Fibroblast of the aortic adventitia (primary cell): Measurements from ENCODE around the gene COX4I2. TPM values are rescaled to one million over a fixed set of nuclear protein-coding genes. Genes with fewer than 3 reads are reported as not detected.

Experiments used
- DNase-seq: peaks from one replicate; pipeline ENCODE4 v3.0.0-alpha.2; 2010; ENCODE audit warnings: low read depth
- H3K4me3 ChIP-seq: 2 replicates; pipeline ENCODE4 v1.5.1; 2011; ENCODE audit warnings: low read depth, mild to moderate bottlenecking, control low read depth, low read length, moderate library complexity
- total RNA-seq: library from RNA; depleted of rRNA; stranded (reverse); fragments of >200 nt; gene quantifications from 2 replicates; pipeline ENCODE4 v1.2.3, GENCODE V29; 2012; ENCODE audit warnings: low replicate concordance
- TF ChIP-seq, protein P1 (sequence below): IDR thresholded peaks from 2 replicates; pipeline ENCODE4 v1.5.1; 2011; ENCODE audit warnings: mild to moderate bottlenecking, low read length, control low read depth, inconsistent platforms; ENCODE audit not compliant: insufficient read depth

The COX4I2 gene
- not detected in 2 replicates for total RNA-seq

DNA sequence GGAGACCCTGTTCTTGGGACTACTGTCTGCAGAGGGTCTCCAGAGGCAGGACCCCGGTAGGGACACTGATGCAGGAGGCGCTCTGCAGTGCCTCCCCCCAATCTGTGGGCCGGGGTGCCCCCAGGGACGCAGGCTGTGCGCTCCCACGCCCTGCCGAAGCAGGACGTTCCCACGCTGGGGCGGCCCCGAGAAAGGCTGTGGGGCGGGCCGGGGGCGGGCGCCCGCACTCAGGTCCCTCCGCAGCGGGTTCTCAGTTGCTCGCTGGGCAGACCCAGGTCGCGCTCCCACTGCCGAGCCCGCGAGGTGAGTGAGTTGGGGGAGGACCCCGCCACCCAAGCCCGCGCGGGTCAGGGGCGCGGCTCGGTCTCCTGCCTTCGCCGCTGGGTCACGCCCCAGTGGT is at the start of gene COX4I2:
Gene COX4I2, plus strand, starts transcription at position 253 of the 400 bp plus-strand sequence. CDS start 1,106 bp downstream, outside the sequence.
- DNase-seq: no peak
- TF ChIP-seq, protein P1, sequence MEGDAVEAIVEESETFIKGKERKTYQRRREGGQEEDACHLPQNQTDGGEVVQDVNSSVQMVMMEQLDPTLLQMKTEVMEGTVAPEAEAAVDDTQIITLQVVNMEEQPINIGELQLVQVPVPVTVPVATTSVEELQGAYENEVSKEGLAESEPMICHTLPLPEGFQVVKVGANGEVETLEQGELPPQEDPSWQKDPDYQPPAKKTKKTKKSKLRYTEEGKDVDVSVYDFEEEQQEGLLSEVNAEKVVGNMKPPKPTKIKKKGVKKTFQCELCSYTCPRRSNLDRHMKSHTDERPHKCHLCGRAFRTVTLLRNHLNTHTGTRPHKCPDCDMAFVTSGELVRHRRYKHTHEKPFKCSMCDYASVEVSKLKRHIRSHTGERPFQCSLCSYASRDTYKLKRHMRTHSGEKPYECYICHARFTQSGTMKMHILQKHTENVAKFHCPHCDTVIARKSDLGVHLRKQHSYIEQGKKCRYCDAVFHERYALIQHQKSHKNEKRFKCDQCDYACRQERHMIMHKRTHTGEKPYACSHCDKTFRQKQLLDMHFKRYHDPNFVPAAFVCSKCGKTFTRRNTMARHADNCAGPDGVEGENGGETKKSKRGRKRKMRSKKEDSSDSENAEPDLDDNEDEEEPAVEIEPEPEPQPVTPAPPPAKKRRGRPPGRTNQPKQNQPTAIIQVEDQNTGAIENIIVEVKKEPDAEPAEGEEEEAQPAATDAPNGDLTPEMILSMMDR: no peak
- no peak within 1 kb of the TSS for H3K4me3 ChIP-seq

DNA sequence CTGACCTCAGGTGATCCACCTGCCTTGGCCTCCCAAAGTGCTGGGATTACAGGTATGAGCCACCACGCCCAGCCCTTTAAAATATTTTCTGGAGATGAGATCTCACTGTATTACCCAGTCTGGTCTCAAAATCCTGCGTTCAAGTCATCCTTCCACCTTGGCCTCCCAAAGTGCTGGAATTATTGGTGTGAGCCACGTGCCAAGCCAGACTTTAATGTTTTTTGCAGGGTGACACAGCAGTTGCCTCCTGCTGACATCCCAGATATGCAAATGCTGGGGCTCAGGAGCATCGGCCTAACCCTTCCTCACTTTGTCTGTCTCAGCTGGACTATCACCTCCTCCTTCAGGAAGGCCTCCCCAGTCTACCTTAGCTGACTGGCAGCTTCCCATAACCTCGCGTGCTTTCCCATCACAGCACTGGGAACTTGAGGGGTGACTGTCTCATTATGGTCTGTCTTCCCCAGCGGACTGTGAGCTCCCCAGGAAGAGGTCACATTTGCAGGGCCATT is 46.9 kb upstream of the COX4I2 start:
- TF ChIP-seq, protein P1: no peak
- H3K4me3 ChIP-seq: no peak overlapping the region
- DNase-seq: no peak

DNA sequence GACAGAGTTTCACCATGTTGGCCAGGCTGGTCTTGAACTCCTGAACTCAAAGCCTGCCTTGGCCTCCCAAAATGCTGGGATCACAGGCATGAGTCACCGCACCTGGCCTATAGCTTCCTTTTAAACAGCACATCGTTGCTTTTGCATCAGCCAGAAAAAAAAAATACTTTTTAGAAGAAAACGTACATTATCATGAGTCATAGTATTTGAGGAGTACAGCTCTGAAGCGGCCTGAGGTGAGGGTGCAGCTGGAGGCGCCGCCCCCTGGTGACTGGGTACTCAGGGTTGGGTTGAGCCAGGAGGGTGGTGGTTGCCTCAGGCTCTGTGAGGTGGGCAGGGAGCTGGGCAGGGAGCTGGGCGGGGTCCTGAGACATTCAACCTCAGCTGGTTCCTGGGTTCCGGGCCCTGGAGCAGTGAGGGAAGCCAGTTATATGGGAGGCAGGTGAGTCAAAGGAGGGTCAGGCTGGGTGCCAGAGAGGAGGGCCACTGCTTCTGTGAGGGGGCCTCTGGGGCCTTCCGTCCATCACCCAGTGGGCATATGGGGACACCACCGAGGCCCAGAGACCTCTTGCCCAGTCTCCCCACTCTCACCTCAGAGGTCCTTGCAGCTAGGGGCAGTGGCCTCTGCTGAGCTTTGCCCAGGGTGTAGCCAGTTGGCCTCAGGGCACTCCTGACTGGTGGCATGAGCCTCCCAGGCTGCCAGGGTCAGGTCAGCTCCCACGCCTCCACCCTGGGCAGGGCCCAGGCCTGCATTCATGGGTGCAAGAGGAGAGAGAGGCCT is 44.3 kb upstream of the COX4I2 start:
- peak; percentile 84 for DNase-seq
- TF ChIP-seq, protein P1: no peak
- no peak overlapping the region for H3K4me3 ChIP-seq

DNA sequence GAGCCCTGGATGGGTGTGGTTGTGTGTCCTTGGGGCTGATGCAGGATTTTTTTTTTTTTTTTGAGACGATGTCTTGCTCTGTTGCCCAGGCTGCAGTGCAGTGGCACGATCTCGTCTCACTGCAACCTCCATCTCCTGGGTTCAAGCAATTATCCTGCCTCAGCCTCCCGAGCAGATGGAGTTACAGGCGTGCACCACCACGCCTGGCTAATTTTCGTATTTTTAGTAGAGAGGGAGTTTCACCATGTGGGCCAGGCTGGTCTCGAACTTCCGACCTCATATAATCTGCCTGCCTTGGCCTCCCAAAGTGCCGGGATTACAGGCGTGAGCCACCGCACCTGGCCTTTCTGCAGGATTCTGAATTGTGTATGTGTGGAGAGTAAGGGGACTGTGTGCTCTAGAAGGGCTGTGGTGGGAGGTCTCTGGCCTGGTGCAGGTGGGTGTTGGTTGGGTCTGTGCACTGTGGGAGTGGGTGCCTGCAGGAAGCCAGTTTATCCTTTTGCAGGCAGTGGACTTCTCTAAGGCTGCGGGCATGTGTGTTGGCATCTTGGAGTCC is 43.6 kb upstream of the COX4I2 start:
- DNase-seq: no peak
- H3K4me3 ChIP-seq: no peak overlapping the region
- TF ChIP-seq, protein P1: no peak

DNA sequence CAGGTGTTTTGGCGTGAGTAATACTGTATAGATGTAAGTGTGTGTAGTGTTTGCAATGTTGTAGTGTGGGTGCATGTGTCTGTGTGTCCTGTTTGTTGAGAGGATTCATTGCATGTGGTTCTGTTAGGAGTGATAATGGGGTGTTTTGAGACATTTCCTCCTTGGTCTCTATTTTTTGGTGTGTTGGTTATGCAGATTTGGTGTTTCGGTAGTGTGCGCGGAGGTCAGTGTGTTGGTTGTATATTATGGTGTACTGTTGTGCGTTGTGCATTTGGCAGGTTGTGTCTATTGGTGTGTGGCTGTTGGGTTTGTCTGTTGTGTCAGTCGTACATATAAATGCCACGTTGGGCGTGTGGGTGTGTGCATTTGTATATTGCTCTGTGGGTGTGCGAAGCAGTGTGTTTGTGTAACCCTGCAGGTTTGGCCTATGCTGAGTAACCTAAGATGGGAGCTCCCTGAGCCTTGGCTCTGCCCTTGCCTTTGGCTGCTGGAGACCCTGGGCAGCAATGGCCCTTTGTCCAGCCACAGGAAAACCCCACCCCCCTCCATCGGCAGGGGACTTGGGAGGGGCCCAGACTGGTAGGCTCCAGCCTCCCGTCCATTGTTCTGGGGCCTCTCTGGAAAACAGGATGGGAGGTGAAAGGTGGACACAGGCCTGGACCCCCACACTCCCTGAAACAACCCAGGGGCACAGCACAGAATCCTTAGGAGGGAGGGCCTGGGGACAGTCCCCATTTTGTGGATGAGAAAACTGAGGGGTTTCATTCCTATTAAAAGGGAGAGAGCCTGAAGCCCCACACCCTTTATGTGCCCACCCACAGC is 42.9 kb upstream of the COX4I2 start:
- TF ChIP-seq, protein P1: no peak
- H3K4me3 ChIP-seq: no peak overlapping the region
- no peak for DNase-seq

DNA sequence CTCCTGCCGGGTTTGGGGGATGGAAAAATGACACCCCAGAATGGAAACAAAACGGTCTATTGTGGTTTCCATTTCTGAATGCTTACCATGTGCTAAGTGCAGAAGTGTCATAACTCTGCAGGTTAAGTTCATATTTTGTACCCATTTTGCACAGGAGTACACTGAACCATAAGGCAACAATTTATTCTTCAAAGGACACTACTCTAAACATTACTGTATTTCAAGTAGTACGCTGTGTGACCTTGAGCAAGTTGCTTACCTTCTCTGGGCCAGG is 42.4 kb upstream of the COX4I2 start:
- TF ChIP-seq, protein P1: no peak
- no peak for DNase-seq
- H3K4me3 ChIP-seq: no peak overlapping the region
